ENCODE results near the gene NFATC1.

DNA sequence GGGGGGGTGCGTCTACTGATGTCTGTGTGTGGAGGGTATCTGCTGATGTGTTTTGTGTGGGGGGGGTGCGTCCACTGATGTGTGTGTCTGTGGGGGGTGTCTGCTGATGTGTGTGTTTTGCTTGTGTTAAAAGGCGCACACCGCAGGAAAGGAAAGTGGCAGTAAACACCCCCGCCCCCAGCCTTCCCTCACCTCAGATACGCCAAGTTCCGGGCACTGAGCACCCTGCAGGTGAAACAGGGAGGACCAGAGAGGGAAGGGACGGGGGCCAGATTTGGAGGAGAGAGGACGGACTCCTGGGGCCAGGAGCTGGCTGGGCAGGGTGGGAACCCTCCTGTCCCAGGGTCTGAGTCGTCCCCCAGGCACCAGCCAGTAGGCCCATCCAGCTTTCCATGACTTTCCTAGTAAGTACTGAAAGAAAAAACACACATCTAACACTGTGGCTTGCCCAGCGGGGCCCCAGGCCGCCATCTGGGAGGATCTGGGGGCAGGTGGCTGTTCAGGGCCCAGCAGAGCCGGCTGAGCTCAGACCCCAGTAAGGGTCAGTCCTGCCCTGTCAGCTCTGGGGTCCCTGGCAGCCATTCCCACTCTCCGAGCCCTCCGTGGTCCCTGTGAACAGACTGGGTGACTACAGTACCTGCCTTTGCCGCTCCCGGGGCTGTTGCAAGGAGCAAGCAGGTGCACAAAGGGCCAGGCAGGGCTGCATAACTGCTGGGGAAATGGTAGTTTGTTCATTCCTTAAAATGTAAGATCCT is 126.9 kb downstream of the NFATC1 start:
- TF ChIP-seq, protein P1, sequence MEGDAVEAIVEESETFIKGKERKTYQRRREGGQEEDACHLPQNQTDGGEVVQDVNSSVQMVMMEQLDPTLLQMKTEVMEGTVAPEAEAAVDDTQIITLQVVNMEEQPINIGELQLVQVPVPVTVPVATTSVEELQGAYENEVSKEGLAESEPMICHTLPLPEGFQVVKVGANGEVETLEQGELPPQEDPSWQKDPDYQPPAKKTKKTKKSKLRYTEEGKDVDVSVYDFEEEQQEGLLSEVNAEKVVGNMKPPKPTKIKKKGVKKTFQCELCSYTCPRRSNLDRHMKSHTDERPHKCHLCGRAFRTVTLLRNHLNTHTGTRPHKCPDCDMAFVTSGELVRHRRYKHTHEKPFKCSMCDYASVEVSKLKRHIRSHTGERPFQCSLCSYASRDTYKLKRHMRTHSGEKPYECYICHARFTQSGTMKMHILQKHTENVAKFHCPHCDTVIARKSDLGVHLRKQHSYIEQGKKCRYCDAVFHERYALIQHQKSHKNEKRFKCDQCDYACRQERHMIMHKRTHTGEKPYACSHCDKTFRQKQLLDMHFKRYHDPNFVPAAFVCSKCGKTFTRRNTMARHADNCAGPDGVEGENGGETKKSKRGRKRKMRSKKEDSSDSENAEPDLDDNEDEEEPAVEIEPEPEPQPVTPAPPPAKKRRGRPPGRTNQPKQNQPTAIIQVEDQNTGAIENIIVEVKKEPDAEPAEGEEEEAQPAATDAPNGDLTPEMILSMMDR (IDR thresholded peaks at IDR 0.05; ENCODE audit: poor library complexity): no peak
- TF ChIP-seq EZH2 (IDR thresholded peaks at IDR 0.05; ENCODE audit: borderline replicate concordance) (no peak), EZH2phosphoT487 (IDR thresholded peaks at IDR 0.05; ENCODE audit: low read depth, severe bottlenecking, unreplicated experiment) (no peak)
